AG09309 (cell line): ENCODE data around the gene HBEGF.

Source experiments
- DNase-seq: peaks from one replicate; pipeline ENCODE4 v3.0.0-alpha.2; 2010; ENCODE audit warnings: low read depth
- H3K4me3 ChIP-seq: 2 replicates; pipeline ENCODE4 v1.5.1; 2011; ENCODE audit warnings: mild to moderate bottlenecking, low read depth, low read length, moderate library complexity; ENCODE audit not compliant: control insufficient read depth
- CTCF ChIP-seq: IDR thresholded peaks from 2 replicates; pipeline ENCODE4 v1.5.1; 2011; ENCODE audit warnings: mild to moderate bottlenecking, low read depth, low read length, inconsistent platforms; ENCODE audit not compliant: insufficient read depth, control insufficient read depth; ENCODE audit errors: missing control alignments

Gene HBEGF

GRCh38 chr5:140356853-140357725 is 10.7 kb upstream of the HBEGF start:
- DNase-seq, result no peak
- no peak for TF ChIP-seq CTCF
- no peak overlapping the region for H3K4me3 ChIP-seq

- TF ChIP-seq CTCF, result no peak
- DNase-seq, result no peak
- no peak overlapping the region for H3K4me3 ChIP-seq
These were observed 9.1 kb upstream of the HBEGF start for GRCh38 chr5:140355546-140355945.

- no peak for DNase-seq
- TF ChIP-seq CTCF, result peak; percentile 73
- H3K4me3 ChIP-seq, result no peak overlapping the region
These were observed 5.4 kb upstream of the HBEGF start for GRCh38 chr5:140351609-140352334.

GRCh38 chr5:140349244-140349643 is 2.8 kb upstream of the HBEGF start:
- no peak overlapping the region for H3K4me3 ChIP-seq
- no peak for DNase-seq
- no peak for TF ChIP-seq CTCF

GRCh38 chr5:140348104-140348503 is 1.7 kb upstream of the HBEGF start:
- TF ChIP-seq CTCF, result no peak
- no peak for DNase-seq
- no peak overlapping the region for H3K4me3 ChIP-seq

GRCh38 chr5:140347360-140347759 is 957 bp upstream of the HBEGF start:
- TF ChIP-seq CTCF, result no peak
- H3K4me3 ChIP-seq, result no peak overlapping the region
- no peak for DNase-seq
